Astrocyte (in vitro differentiated cells and primary cell): Measurements from ENCODE around the gene GJB4.

Experiments
- EZH2 ChIP-seq: IDR thresholded peaks from 2 replicates; pipeline ENCODE4 v1.6.1; 2012; ENCODE audit warnings: mild to moderate bottlenecking, low read length, inconsistent platforms; ENCODE audit not compliant: insufficient read depth
- TF ChIP-seq, protein P1 (sequence below): IDR thresholded peaks from 2 replicates; pipeline ENCODE4 v1.5.1; 2011; ENCODE audit warnings: low read depth, mild to moderate bottlenecking, inconsistent platforms, low read length, moderate library complexity; ENCODE audit not compliant: insufficient read depth

DNA sequence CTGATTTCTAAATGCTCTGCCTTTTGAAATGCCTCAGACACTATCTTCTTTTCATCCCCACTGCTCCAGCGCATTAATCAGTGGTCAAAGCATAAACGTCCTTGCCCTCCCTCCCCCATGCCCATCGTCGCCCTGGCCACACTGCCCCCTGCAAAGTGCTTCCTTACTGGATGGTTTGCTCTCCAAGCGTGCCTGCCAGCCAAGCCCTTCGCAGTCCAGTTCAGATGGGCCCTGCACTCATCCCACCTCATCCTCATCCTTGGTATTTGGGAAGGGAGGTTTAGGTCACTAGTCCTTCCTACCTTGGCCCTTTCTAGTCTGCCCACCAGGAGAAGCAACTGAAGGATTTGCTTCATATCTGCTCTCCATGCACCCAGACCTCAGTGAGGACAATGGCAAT, 36.4 kb downstream of the GJB4 start:
- TF ChIP-seq, protein P1, sequence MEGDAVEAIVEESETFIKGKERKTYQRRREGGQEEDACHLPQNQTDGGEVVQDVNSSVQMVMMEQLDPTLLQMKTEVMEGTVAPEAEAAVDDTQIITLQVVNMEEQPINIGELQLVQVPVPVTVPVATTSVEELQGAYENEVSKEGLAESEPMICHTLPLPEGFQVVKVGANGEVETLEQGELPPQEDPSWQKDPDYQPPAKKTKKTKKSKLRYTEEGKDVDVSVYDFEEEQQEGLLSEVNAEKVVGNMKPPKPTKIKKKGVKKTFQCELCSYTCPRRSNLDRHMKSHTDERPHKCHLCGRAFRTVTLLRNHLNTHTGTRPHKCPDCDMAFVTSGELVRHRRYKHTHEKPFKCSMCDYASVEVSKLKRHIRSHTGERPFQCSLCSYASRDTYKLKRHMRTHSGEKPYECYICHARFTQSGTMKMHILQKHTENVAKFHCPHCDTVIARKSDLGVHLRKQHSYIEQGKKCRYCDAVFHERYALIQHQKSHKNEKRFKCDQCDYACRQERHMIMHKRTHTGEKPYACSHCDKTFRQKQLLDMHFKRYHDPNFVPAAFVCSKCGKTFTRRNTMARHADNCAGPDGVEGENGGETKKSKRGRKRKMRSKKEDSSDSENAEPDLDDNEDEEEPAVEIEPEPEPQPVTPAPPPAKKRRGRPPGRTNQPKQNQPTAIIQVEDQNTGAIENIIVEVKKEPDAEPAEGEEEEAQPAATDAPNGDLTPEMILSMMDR = no peak
- TF ChIP-seq EZH2 = no peak
